IMR-90 (cell line): Measurements from ENCODE around the gene ABL1. TPM values are rescaled to one million over a fixed set of nuclear protein-coding genes. Genes with fewer than 3 reads are reported as not detected.

Experiments
- ATAC-seq: fragments of 200-7000 bp; cut with Tn5 transposase; 2 replicates; pipeline ENCODE4 v1.9.1; 2020; ENCODE audit warnings: low read depth, mild to moderate bottlenecking, moderate library complexity
- BruUV-seq: library from RNA; stranded (reverse); fragments of 400-500 nt; replicated peaks from 2 replicates; lab custom pipeline; 2021; lab: Mats Ljungman, UMichigan
- CTCF ChIA-PET: fragments of 300-600 bp; formaldehyde crosslinking; extraction: SDS; loops from one replicate; lab custom pipeline; 2021; ENCODE audit warnings: antibody characterized with exemption; lab: Yijun Ruan, JAX
- POLR2A ChIA-PET: fragments of 300-600 bp; sonication (Branson Sonifier 250); formaldehyde crosslinking; loops from one replicate; lab custom pipeline; 2022; ENCODE audit warnings: antibody characterized with exemption; ENCODE audit not compliant: unreplicated experiment; lab: Charles Lee
- DNase-seq: peaks from one replicate; pipeline ENCODE4 v3.0.0; 2013
- H2AFZ ChIP-seq: replicated peaks from 2 replicates; pipeline ENCODE3; 2013; ENCODE audit warnings: low read length, mild to moderate bottlenecking; ENCODE audit not compliant: poor library complexity
- H2AK5ac ChIP-seq: 2 replicates; pipeline ENCODE4 v1.6.1; 2013; ENCODE audit warnings: low read depth, low read length, inconsistent platforms
- H2AK9ac ChIP-seq: replicated peaks from 2 replicates; pipeline ENCODE3; 2013; ENCODE audit warnings: mild to moderate bottlenecking, low read depth, low read length, moderate library complexity; ENCODE audit not compliant: poor library complexity
- H2BK120ac ChIP-seq: 2 replicates; pipeline ENCODE4 v1.6.1; 2013; ENCODE audit warnings: low read depth, low read length, inconsistent platforms
- H2BK15ac ChIP-seq: 3 replicates; pipeline ENCODE4 v1.6.1; 2013; ENCODE audit warnings: low read depth, low read length, inconsistent platforms
- H2BK20ac ChIP-seq: 2 replicates; pipeline ENCODE4 v1.6.1; 2013; ENCODE audit warnings: low read depth, mild to moderate bottlenecking, inconsistent platforms, low read length, moderate library complexity
- H2BK5ac ChIP-seq: 2 replicates; pipeline ENCODE4 v1.6.1; 2013; ENCODE audit warnings: mild to moderate bottlenecking, low read depth, low read length, inconsistent platforms; ENCODE audit not compliant: poor library complexity, severe bottlenecking
- H3K14ac ChIP-seq: replicated peaks from 2 replicates; pipeline ENCODE4 v1.6.1; 2013; ENCODE audit warnings: low read depth, low read length, inconsistent platforms
- H3K18ac ChIP-seq: 2 replicates; pipeline ENCODE4 v1.6.1; 2013; ENCODE audit warnings: low read depth, low read length, control low read depth
- H3K23ac ChIP-seq: 2 replicates; pipeline ENCODE4 v1.6.1; 2013; ENCODE audit warnings: low read depth, low read length, inconsistent platforms
- H3K27ac ChIP-seq: 2 replicates; pipeline ENCODE4 v1.5.1; 2013; ENCODE audit warnings: mild to moderate bottlenecking, control low read depth, low read length; ENCODE audit not compliant: insufficient read depth
- H3K27me3 ChIP-seq: 2 replicates; pipeline ENCODE4 v1.6.1; 2013; ENCODE audit warnings: low read length; ENCODE audit not compliant: control insufficient read depth, insufficient read depth
- H3K36me3 ChIP-seq: 2 replicates; pipeline ENCODE4 v1.6.1; 2013; ENCODE audit warnings: low read length, mixed read lengths; ENCODE audit not compliant: control insufficient read depth, insufficient read depth
- H3K4ac ChIP-seq: 2 replicates; pipeline ENCODE4 v1.6.1; 2013; ENCODE audit warnings: low read depth, low read length, inconsistent platforms
- H3K4me1 ChIP-seq: 2 replicates; pipeline ENCODE4 v1.6.1; 2013; ENCODE audit warnings: low read length, mixed read lengths; ENCODE audit not compliant: control insufficient read depth, insufficient read depth
- H3K4me2 ChIP-seq: 2 replicates; pipeline ENCODE4 v1.6.1; 2013; ENCODE audit warnings: low read depth, mild to moderate bottlenecking, control low read depth, low read length, moderate library complexity
- H3K4me3 ChIP-seq: 2 replicates; pipeline ENCODE4 v1.5.1; 2013; ENCODE audit warnings: low read depth, mild to moderate bottlenecking, control low read depth, low read length, moderate library complexity; ENCODE audit not compliant: insufficient read depth
- H3K56ac ChIP-seq: 2 replicates; pipeline ENCODE4 v1.6.1; 2013; ENCODE audit warnings: low read length, inconsistent platforms; ENCODE audit not compliant: insufficient read depth; ENCODE audit errors: extremely low read depth
- H3K79me1 ChIP-seq, 2 experiments: 2 replicates each; pipeline ENCODE4 v1.6.1; 2013; ENCODE audit warnings: low read length in 2 of 2, inconsistent platforms in 1 of 2, low read depth in 1 of 2
- H3K9ac ChIP-seq: 2 replicates; pipeline ENCODE4 v1.6.1; 2013; ENCODE audit warnings: low read depth, low read length, control low read depth
- H3K9me1 ChIP-seq: 2 replicates; pipeline ENCODE4 v1.6.1; 2013; ENCODE audit warnings: low read length, inconsistent platforms; ENCODE audit not compliant: insufficient read depth
- H3K9me3 ChIP-seq: 2 replicates; pipeline ENCODE4 v1.6.1; 2013; ENCODE audit warnings: low read length; ENCODE audit not compliant: control insufficient read depth, insufficient read depth
- H4K20me1 ChIP-seq: 2 replicates; pipeline ENCODE4 v1.6.1; 2013; ENCODE audit warnings: low read length, inconsistent platforms; ENCODE audit not compliant: insufficient read depth
- H4K5ac ChIP-seq: 2 replicates; pipeline ENCODE4 v1.6.1; 2013; ENCODE audit warnings: mild to moderate bottlenecking, low read depth, low read length, control low read depth
- H4K8ac ChIP-seq, 2 experiments: 2 replicates each; pipeline ENCODE4 v1.6.1; 2013; ENCODE audit warnings: low read depth in 2 of 2, low read length in 2 of 2, control low read depth in 1 of 2, inconsistent platforms in 1 of 2
- H4K91ac ChIP-seq: 2 replicates; pipeline ENCODE4 v1.6.1; 2013; ENCODE audit warnings: low read depth, low read length, inconsistent platforms; ENCODE audit not compliant: insufficient read depth
- CEBPB ChIP-seq: IDR thresholded peaks from 2 replicates; pipeline ENCODE4 v1.6.1; 2012; ENCODE audit warnings: low read depth, low read length, improper control_type of control experiment
- CHD1 ChIP-seq: IDR thresholded peaks from 2 replicates; pipeline ENCODE4 v1.6.1; 2012; ENCODE audit warnings: low read depth, low read length, improper control_type of control experiment
- MAZ ChIP-seq: IDR thresholded peaks from 2 replicates; pipeline ENCODE4 v1.6.1; 2012; ENCODE audit warnings: low read depth, mild to moderate bottlenecking, low read length, improper control_type of control experiment, moderate library complexity, borderline replicate concordance
- MXI1 ChIP-seq: IDR thresholded peaks from 2 replicates; pipeline ENCODE4 v1.6.1; 2012; ENCODE audit warnings: low read depth, mild to moderate bottlenecking, low read length, moderate library complexity, borderline replicate concordance
- NFE2L2 ChIP-seq: fragments of 150-350 bp; IDR thresholded peaks from 2 replicates; pipeline ENCODE4 v1.6.1; 2016; ENCODE audit warnings: low read depth, mild to moderate bottlenecking, low read length
- POLR2A ChIP-seq: IDR thresholded peaks from 2 replicates; pipeline ENCODE4 v1.6.1; 2012; ENCODE audit warnings: mild to moderate bottlenecking, low read depth, low read length
- RAD21 ChIP-seq: IDR thresholded peaks from 2 replicates; pipeline ENCODE4 v1.6.1; 2012; ENCODE audit warnings: low read length, improper control_type of control experiment
- RCOR1 ChIP-seq: IDR thresholded peaks from 2 replicates; pipeline ENCODE4 v1.6.1; 2012; ENCODE audit warnings: mild to moderate bottlenecking, low read length, improper control_type of control experiment; ENCODE audit not compliant: insufficient replicate concordance
- RFX5 ChIP-seq: IDR thresholded peaks from 2 replicates; pipeline ENCODE4 v1.8.0; 2012; ENCODE audit warnings: low read depth, mild to moderate bottlenecking, low read length, moderate library complexity
- SMC3 ChIP-seq: fragments of 150-350 bp; IDR thresholded peaks from 2 replicates; pipeline ENCODE4 v1.6.1; 2016; ENCODE audit warnings: low read depth, mild to moderate bottlenecking, antibody characterized with exemption, low read length, moderate library complexity
- USF2 ChIP-seq: fragments of 150-350 bp; IDR thresholded peaks from 2 replicates; pipeline ENCODE4 v1.6.1; 2017; ENCODE audit warnings: mild to moderate bottlenecking, antibody characterized with exemption, low read length, low read depth
- WGBS, 2 experiments: methylation state at CpG; one replicate each; pipeline versions ENCODE4 v1.1.5 to v1.1.7; 2013; ENCODE audit warnings: missing lambda C conversion rate in 2 of 2; ENCODE audit not compliant: insufficient read length in 1 of 2; ENCODE audit errors: extremely low coverage in 2 of 2; 5-methylcytosine and 5-hydroxymethylcytosine counted together
- dilution Hi-C: fragments of 300-500 bp; cut with HindIII; formaldehyde crosslinking; loops from one replicate; pipeline ENCODE4 v1.14.3; 2018; ENCODE audit warnings: low sequenced_read_pairs; ENCODE audit not compliant: unreplicated experiment
- in situ Hi-C: fragments of 300-500 bp; cut with MboI; formaldehyde crosslinking; loops from 3 replicates; pipeline ENCODE4 v1.14.3; 2019; ENCODE audit warnings: low sequenced_read_pairs, inconsistent platforms, mixed read lengths
- intact Hi-C: fragments of 100-400 bp; cut with micrococcal nuclease; formaldehyde crosslinking; loops from 2 replicates; pipeline ENCODE4 v1.10.0; 2022
- polyA plus RNA-seq, 3 experiments: library from polyadenylated mRNA; depleted of rRNA; stranded (reverse); fragments of >200 nt; gene quantifications; 2 replicates each; pipeline ENCODE4 v1.2.3, GENCODE V29; 2012; ENCODE audit warnings: low replicate concordance in 1 of 3
- total RNA-seq: library from RNA; depleted of rRNA; stranded (reverse); fragments of >200 nt; gene quantifications from 2 replicates; pipeline ENCODE4 v1.2.3, GENCODE V29; 2012

The ABL1 gene
- total and polyA plus RNA-seq, 2 of the 4 experiments (the other 2 are of a cell fraction) = 33.7 to 49.1 TPM

- TSS peak; percentile 31 for BruUV-seq
These were observed 616 bp downstream of the ABL1 start for GRCh38 chr9:130835441-130836298.

More at GRCh38 chr9:130835441-130836298, 616 bp downstream of the ABL1 start:
- peak overlapping the region; percentile 64 for H3K18ac ChIP-seq
- TF ChIP-seq RAD21 (no peak), SMC3 (no peak), NFE2L2 (no peak), CHD1 (peak; percentile 94), RCOR1 (no peak), CEBPB (no peak), RFX5 (no peak), MAZ (no peak), POLR2A (peak; percentile 38; the same call in 1 of the 2 replicates), USF2 (no peak), MXI1 (no peak)
- peak overlapping the region; percentile 75 for H3K4me3 ChIP-seq
- CTCF ChIA-PET = interaction anchor here (0.8 to 1.3 kb wide), 2 partner anchors 10 to 11 kb away, joined by 3 to 5 read pairs; no protein-coding TSS in a partner anchor
- H3K27me3 ChIP-seq = no peaks in the 10 kb centered on the region
- peaks cover 20% of the 10 kb centered on the region for H3K4me1 ChIP-seq
- H3K23ac ChIP-seq = peak overlapping the region; percentile 100
- peak overlapping the region; percentile 87 for H4K91ac ChIP-seq
- POLR2A ChIA-PET = interaction anchor here (0.5 kb wide), 1 partner anchor 17 kb away, joined by 3 read pairs; no protein-coding TSS in a partner anchor
- intact Hi-C loops (loop anchor here (1.0 to 2.0 kb wide), 4 partner anchors 25 to 121 kb away; no protein-coding TSS in a partner anchor), dilution Hi-C loops (no loop called here), in situ Hi-C loops (loop anchor here (10.0 kb wide), 1 partner anchor 61 kb away; no protein-coding TSS in a partner anchor)
- WGBS, 2 experiments = 0% methylated on average over 17 of the region's 44 CpGs; no CpG with 5 or more reads in 1 of the 2 experiments
- peak overlapping the region; percentile 77 for H3K4me2 ChIP-seq
- H2AFZ ChIP-seq = peak overlapping the region; percentile 84
- H2BK15ac ChIP-seq = peak overlapping the region; percentile 59; the same call in 1 of the 3 replicates
- no peaks in the 10 kb centered on the region for H3K9me3 ChIP-seq
- H3K56ac ChIP-seq = peak overlapping the region; percentile 98
- peak overlapping the region; percentile 69 for H4K5ac ChIP-seq
- peak overlapping the region; percentile 90 for H2BK5ac ChIP-seq
- H3K9me1 ChIP-seq = peaks cover 18% of the 10 kb centered on the region
- ATAC-seq (peak; percentile 18), DNase-seq (peak; percentile 61)
- peak overlapping the region; percentile 100 for H3K9ac ChIP-seq
- peak overlapping the region; percentile 74 to 86 for H4K8ac ChIP-seq
- H3K36me3 ChIP-seq = 0 out of 2 replicates have a peak, but pooled peaks cover 3% of the 10 kb centered on the region
- peak overlapping the region; percentile 83 for H2BK120ac ChIP-seq
- peak overlapping the region; percentile 99 for H2AK9ac ChIP-seq
- H3K4ac ChIP-seq = peak overlapping the region; percentile 97
- H3K14ac ChIP-seq = peak overlapping the region; percentile 100
- peaks cover 19 to 57% of the 10 kb centered on the region in 2 experiments; a peak in 3 of 4 replicates for H3K79me1 ChIP-seq
- peak overlapping the region; percentile 53; the same call in 1 of the 2 replicates for H2BK20ac ChIP-seq
- peak overlapping the region; percentile 95 for H2AK5ac ChIP-seq
- H3K27ac ChIP-seq = peak overlapping the region; percentile 98
- H4K20me1 ChIP-seq = peaks cover 38% of the 10 kb centered on the region
